ENCODE measurements around the gene TRMO. TPM values are rescaled to one million over a fixed set of nuclear protein-coding genes. Genes with fewer than 3 reads are reported as not detected.

TRMO gene
- total RNA-seq, 3 donors from 2014 or later: 12.3 to 16.9 (median 16.0) TPM

GRCh38 chr9:97903177-97903576 lies 19.1 kb downstream of the TRMO start:
- Mint-ChIP-seq H3K36me3 (ENCODE audit: insufficient read depth) (peaks cover 12% of the 10 kb centered on the region), H3K9me3 (no peaks in the 10 kb centered on the region), H3K4me1 (ENCODE audit: low read depth) (peaks cover 75% of the 10 kb centered on the region), H3K4me3 (no peak overlapping the region), H3K27me3 (ENCODE audit: low read depth) (no peaks in the 10 kb centered on the region)
- peak; percentile 65 to 66 for ATAC-seq
- DNase-seq: no peak

DNA sequence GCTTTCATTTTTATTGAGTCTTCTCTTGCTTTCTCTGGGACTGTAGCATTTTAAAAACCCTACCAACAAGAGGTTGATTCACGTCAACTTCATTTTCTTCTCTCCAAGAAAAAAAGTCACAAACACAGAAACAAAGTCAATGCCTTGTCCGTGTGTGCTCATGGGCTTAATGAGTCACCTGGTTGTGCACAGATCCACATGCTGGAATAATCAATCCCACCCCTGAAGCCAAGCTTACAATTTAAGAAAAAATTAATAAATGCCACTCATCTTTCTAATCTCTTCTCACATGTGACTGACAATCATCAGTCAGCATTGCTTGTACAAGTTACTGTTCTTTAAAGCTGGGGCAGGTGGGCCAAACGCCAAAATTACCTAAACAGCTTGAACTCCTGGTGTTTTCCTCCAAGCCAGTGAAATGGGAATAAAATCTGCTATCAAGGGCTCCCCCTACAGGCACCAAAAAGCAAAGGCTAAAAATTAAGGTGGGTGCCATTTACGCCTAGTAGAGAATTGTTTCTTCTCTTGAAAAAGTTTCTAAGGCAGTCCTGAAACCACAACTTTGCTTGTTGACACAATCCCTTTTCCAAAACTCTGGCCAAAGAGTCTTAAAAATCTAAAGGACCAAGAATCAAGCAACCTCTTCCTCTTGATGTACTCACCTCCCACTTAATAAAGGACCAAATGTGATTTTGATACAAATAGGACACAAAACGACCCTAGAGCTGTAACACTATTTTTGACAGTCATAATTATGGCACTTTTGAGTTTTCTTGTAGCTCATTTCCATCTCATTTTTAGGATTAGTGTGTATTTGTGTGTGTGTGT lies 21.3 kb downstream of the TRMO start:
- DNase-seq (no peak), ATAC-seq (no peak)
- H3K9me3 Mint-ChIP-seq: no peaks in the 10 kb centered on the region
- peaks cover 6% of the 10 kb centered on the region for H3K36me3 Mint-ChIP-seq (ENCODE audit: insufficient read depth)
- no peak overlapping the region for H3K4me3 Mint-ChIP-seq
- no peaks in the 10 kb centered on the region for H3K27me3 Mint-ChIP-seq (ENCODE audit: low read depth)
- peaks cover 56% of the 10 kb centered on the region for H3K4me1 Mint-ChIP-seq (ENCODE audit: low read depth)

DNA sequence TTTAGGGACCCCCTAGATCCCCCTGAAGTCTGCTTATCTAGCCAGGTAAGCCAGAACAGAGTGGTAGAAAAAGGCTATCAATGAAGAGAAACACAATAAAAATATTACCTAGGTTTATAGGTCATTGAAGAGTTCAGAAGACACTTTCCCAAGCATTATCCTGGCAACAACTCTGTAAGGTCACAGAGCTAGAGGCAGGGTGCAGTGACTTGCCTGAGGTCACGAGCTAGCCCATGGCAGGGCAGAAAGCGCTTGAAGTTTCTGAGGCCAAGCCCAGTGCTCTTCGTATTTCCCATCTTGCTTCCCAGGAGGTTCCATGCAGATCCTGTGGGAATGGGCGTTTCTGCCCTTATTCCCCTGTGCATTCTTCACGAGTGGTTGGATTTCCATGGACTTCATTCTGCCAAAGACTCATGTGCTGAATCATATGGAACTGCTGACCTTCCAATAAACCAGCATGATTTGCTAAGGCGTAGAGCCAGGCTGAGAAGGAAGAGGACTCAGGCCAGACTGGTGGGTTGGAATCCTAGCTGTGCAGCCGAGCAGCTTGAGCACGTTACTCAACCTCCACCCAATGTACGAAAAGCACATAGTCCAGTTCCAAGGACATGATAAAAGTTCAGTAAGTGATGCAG lies 22.1 kb downstream of the TRMO start:
- Mint-ChIP-seq H3K9me3 (no peaks in the 10 kb centered on the region), H3K36me3 (ENCODE audit: insufficient read depth) (peaks cover 6% of the 10 kb centered on the region), H3K27me3 (ENCODE audit: low read depth) (no peaks in the 10 kb centered on the region), H3K4me3 (no peak overlapping the region), H3K4me1 (ENCODE audit: low read depth) (peaks cover 50% of the 10 kb centered on the region)
- no peak for ATAC-seq
- no peak for DNase-seq

DNA sequence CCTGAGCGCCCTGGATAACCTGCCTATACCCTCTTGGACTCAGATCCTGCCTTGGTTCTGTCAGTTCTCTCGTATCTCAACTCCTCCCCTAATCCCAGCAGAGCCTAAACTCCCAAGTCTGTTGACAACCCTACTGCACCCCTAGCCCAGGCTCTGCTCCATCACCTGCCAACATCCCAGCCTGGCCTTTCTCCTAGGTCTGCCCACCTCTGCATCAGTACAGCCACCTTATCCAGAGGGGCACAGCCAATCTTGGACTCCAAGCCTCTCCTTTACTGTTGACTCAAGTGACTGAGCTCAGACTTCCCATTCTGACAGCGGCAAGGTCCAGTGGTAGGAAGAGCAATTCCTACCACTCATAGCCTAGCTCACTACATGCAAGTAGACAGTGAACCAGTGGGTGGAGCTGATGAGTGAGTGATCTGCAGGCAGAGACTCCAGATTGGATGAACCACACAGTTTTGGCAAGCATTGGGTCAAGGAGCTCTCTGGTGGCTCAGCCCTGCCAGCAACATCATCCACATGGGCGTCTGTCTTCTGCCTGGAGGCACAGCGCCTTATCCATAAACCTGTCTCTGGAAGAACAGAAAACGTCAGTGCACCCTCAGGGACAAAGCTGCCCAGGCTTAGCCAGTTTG lies 26.5 kb downstream of the TRMO start:
- Mint-ChIP-seq H3K36me3 (ENCODE audit: insufficient read depth) (peaks cover 17% of the 10 kb centered on the region), H3K4me1 (ENCODE audit: low read depth) (peaks cover 11% of the 10 kb centered on the region), H3K9me3 (peaks cover 7% of the 10 kb centered on the region), H3K4me3 (no peak overlapping the region), H3K27me3 (ENCODE audit: low read depth) (no peaks in the 10 kb centered on the region)
- peak in 1 of 2 donors; percentile 30 for ATAC-seq
- DNase-seq: no peak

- Mint-ChIP-seq H3K4me3 (no peak overlapping the region), H3K9me3 (peaks cover 7% of the 10 kb centered on the region), H3K36me3 (ENCODE audit: insufficient read depth) (peaks cover 16% of the 10 kb centered on the region), H3K27me3 (ENCODE audit: low read depth) (no peaks in the 10 kb centered on the region), H3K4me1 (ENCODE audit: low read depth) (peaks cover 8% of the 10 kb centered on the region)
- ATAC-seq (no peak), DNase-seq (no peak)
Observed at GRCh38 chr9:97895211-97895610, 27.1 kb downstream of the TRMO start.

DNA sequence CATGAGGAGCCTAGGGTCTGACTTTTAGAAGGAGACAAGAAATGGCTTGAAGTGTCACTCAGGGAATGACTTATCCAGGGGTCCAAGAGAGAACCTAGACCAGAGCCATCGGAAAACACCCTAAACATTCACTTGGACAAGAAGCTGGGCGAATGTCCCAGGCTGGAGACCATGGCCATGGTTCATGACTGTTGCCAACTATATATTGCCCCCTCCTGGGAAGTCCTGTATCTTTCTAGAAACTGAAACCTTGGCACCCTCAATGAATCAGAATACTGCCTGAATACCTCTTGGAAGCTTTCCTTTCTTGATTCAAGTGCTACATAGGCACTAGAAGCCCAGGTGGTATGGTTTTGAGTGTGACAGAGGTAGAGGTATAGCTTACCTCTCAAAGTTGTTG lies 29.9 kb downstream of the TRMO start:
- Mint-ChIP-seq H3K4me3 (no peak overlapping the region), H3K27me3 (ENCODE audit: low read depth) (no peaks in the 10 kb centered on the region), H3K9me3 (peaks cover 7% of the 10 kb centered on the region), H3K36me3 (ENCODE audit: insufficient read depth) (peaks cover 16% of the 10 kb centered on the region), H3K4me1 (ENCODE audit: low read depth) (peaks cover 7% of the 10 kb centered on the region)
- no peak for DNase-seq
- ATAC-seq: no peak

DNA sequence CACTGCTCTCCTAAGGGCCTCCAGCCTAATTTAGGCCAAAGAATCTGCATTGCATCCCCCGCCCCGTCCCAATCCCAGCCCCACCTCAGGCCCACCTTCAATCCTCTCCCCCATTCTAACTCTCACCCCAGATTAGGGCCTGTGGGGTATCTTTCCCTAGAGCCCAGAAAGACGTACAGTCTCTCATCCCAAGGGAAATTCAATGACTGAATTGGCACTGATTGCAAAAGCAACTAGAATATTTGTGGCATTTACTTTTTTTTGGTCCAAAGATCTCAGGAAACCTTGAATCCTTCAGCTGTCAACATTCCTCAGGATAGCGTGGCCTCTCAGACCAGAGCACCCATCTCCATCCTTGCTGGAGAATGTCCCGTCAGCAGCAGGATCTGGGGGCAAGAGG lies 30.6 kb downstream of the TRMO start:
- Mint-ChIP-seq H3K36me3 (ENCODE audit: insufficient read depth) (peaks cover 16% of the 10 kb centered on the region), H3K9me3 (peaks cover 7% of the 10 kb centered on the region), H3K4me1 (ENCODE audit: low read depth) (peaks cover 7% of the 10 kb centered on the region), H3K27me3 (ENCODE audit: low read depth) (no peaks in the 10 kb centered on the region), H3K4me3 (no peak overlapping the region)
- DNase-seq (no peak), ATAC-seq (no peak)

- peak; percentile 52 to 57 for ATAC-seq
- peaks cover 14% of the 10 kb centered on the region for H3K36me3 Mint-ChIP-seq (ENCODE audit: insufficient read depth)
- H3K4me1 Mint-ChIP-seq (ENCODE audit: low read depth): peaks cover 7% of the 10 kb centered on the region
- peaks cover 7% of the 10 kb centered on the region for H3K9me3 Mint-ChIP-seq
- H3K4me3 Mint-ChIP-seq: no peak overlapping the region
- no peaks in the 10 kb centered on the region for H3K27me3 Mint-ChIP-seq (ENCODE audit: low read depth)
- DNase-seq: peak; percentile 68
Observed at GRCh38 chr9:97889941-97890887, 32.1 kb downstream of the TRMO start.

- no peaks in the 10 kb centered on the region for H3K4me1 Mint-ChIP-seq (ENCODE audit: low read depth)
- ATAC-seq: no peak
Observed at GRCh38 chr9:97880336-97880735, 42.0 kb downstream of the TRMO start.

DNA sequence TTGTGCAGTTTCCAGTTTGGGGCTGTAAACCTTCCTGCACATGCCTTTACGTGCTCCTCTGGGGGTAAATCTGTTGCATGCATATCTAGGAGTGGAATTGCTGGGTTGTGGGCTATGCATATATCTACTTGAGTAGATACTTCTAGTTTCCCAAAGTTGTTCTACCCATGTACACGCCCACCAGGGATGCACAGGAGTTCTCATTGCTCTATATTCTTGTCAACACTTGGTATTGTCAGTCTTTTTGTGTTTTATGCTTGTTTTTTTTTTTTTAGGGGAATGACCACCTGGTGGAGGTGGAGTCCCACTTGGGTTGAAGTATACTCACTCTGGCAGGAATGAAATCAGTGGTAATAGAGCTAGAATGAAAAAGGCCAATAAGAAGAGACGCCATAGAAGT lies 46.2 kb downstream of the TRMO start:
- peaks cover 10% of the 10 kb centered on the region for H3K36me3 Mint-ChIP-seq (ENCODE audit: insufficient read depth)
- no peak overlapping the region for H3K4me3 Mint-ChIP-seq
- no peaks in the 10 kb centered on the region for H3K9me3 Mint-ChIP-seq
- no peak for ATAC-seq
- no peak for DNase-seq
- no peaks in the 10 kb centered on the region for H3K27me3 Mint-ChIP-seq (ENCODE audit: low read depth)
- H3K4me1 Mint-ChIP-seq (ENCODE audit: low read depth): no peaks in the 10 kb centered on the region

More at GRCh38 chr9:97880336-97880735, 42.0 kb downstream of the TRMO start:
- Mint-ChIP-seq H3K36me3 (ENCODE audit: insufficient read depth) (peaks cover 5% of the 10 kb centered on the region), H3K4me3 (no peak overlapping the region), H3K9me3 (no peaks in the 10 kb centered on the region), H3K27me3 (ENCODE audit: low read depth) (no peaks in the 10 kb centered on the region)
- no peak for DNase-seq

- Mint-ChIP-seq H3K4me3 (no peak overlapping the region), H3K36me3 (ENCODE audit: insufficient read depth) (peaks cover 10% of the 10 kb centered on the region), H3K4me1 (ENCODE audit: low read depth) (no peaks in the 10 kb centered on the region), H3K27me3 (ENCODE audit: low read depth) (peaks cover 4% of the 10 kb centered on the region), H3K9me3 (no peaks in the 10 kb centered on the region)
- DNase-seq (no peak), ATAC-seq (no peak)
Observed at GRCh38 chr9:97875111-97875510, 47.2 kb downstream of the TRMO start.

- ATAC-seq: no peak
- Mint-ChIP-seq H3K4me1 (ENCODE audit: low read depth) (no peaks in the 10 kb centered on the region), H3K27me3 (ENCODE audit: low read depth) (peaks cover 8% of the 10 kb centered on the region), H3K36me3 (ENCODE audit: insufficient read depth) (peaks cover 10% of the 10 kb centered on the region), H3K9me3 (no peaks in the 10 kb centered on the region), H3K4me3 (no peak overlapping the region)
- DNase-seq: no peak
Observed at GRCh38 chr9:97874624-97875023, 47.7 kb downstream of the TRMO start.

GRCh38 chr9:97873882-97874281 lies 48.4 kb downstream of the TRMO start:
- Mint-ChIP-seq H3K9me3 (no peaks in the 10 kb centered on the region), H3K36me3 (ENCODE audit: insufficient read depth) (peaks cover 10% of the 10 kb centered on the region), H3K27me3 (ENCODE audit: low read depth) (peaks cover 14% of the 10 kb centered on the region), H3K4me3 (no peak overlapping the region), H3K4me1 (ENCODE audit: low read depth) (no peaks in the 10 kb centered on the region)
- no peak for ATAC-seq
- no peak for DNase-seq

DNA sequence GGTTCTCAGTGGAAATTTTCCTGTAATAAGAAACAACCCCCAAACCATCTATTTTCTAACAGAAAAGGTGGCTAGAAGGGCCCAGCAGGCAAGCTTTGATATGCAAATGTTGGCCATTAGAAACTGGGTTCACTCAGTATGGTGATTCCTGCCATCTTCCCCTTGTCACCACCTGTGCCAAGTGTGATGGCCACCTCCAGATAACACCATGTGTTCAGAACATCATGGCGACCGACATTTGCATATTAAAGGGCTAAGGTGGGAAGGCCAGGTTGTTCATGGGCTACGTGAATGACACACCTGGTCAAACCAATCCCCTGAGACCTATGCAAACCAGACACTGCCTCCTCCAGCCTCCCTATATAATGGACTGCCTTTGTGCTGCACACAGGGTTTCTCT lies 48.9 kb downstream of the TRMO start:
- no peaks in the 10 kb centered on the region for H3K9me3 Mint-ChIP-seq
- no peaks in the 10 kb centered on the region for H3K4me1 Mint-ChIP-seq (ENCODE audit: low read depth)
- H3K36me3 Mint-ChIP-seq (ENCODE audit: insufficient read depth): peaks cover 10% of the 10 kb centered on the region
- no peak for ATAC-seq
- H3K27me3 Mint-ChIP-seq (ENCODE audit: low read depth): peaks cover 17% of the 10 kb centered on the region
- DNase-seq: no peak
- H3K4me3 Mint-ChIP-seq: no peak overlapping the region
